GM12872 (cell line): Measurements from ENCODE around the gene CD200.

Experiments
- TF ChIP-seq, protein P1 (sequence below): IDR thresholded peaks from 3 replicates; pipeline ENCODE4 v1.5.1; 2011; ENCODE audit warnings: low read depth, mild to moderate bottlenecking, low read length, moderate library complexity; ENCODE audit not compliant: insufficient read depth

CD200 gene

GRCh38 chr3:112373924-112374323 lies 41.0 kb downstream of the CD200 start:
- TF ChIP-seq, protein P1, sequence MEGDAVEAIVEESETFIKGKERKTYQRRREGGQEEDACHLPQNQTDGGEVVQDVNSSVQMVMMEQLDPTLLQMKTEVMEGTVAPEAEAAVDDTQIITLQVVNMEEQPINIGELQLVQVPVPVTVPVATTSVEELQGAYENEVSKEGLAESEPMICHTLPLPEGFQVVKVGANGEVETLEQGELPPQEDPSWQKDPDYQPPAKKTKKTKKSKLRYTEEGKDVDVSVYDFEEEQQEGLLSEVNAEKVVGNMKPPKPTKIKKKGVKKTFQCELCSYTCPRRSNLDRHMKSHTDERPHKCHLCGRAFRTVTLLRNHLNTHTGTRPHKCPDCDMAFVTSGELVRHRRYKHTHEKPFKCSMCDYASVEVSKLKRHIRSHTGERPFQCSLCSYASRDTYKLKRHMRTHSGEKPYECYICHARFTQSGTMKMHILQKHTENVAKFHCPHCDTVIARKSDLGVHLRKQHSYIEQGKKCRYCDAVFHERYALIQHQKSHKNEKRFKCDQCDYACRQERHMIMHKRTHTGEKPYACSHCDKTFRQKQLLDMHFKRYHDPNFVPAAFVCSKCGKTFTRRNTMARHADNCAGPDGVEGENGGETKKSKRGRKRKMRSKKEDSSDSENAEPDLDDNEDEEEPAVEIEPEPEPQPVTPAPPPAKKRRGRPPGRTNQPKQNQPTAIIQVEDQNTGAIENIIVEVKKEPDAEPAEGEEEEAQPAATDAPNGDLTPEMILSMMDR, result no peak

DNA sequence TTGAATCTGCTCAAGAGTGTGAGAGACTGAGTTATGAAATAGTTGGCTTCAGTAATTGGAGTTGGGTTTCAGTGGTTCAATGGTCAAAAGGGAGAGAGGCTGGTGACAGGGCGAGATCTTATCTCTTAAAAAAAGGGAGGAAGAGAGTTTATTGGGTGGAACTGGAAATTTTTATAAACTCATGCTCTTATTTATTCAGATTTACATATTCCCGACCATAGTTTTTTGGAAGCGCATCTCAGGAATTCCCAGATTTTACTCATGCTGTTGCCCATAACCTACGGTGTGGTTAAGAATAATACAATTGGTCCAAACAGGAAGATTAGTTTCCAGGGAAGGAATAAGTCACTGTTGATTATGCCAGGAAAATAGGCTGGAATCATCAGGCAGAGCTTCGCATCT lies 41.4 kb downstream of the CD200 start:
- TF ChIP-seq, protein P1, result no peak

DNA sequence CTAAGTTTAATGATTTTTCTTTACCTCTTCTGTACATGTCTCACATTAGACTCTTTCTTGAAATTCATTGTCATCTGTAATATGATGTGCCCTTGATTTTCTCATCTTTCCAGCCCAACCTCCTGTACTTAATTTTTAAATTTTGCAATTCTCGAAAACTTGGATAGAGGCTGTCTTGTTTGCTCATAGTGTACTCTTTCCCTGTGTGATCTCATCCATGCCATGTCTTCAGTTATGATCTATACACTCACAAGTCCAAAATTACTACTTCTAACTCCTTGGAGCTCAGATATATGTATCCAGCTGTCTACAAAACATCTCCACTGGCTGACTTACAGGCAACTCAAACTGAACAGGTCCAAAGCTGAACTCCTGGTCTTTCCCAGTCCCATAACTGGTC lies 42.2 kb downstream of the CD200 start:
- TF ChIP-seq, protein P1, result no peak

DNA sequence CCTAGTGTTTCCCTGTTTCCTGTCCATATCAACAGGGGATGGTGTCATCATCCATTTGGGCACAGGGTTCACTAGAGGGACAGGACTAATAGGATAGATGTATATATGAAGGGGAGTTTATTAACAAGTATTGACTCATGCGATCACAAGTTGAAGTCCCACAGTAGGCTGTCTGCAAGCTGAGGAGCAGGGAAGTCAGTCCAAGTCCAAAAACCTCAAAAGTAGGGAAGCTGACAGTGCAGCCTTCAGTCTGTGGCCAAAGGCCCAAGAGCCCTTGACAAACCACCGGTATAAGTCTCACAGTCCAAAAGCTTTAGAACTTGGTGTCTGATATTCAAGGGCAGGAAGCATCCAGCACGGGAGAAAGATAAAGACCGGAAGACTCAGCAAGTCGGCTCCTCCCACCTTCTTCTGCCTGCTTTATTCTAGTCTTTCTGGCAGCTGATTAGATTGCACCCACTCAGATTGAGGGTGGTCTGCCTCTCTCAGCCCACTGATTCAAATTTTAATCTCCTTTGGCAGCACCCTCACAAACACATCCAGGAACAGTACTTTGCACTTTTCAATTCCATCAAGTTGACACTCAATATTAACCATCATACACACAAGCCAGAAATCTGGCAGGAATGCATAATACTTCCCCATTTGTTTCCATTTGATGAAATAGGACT lies 43.4 kb downstream of the CD200 start:
- TF ChIP-seq, protein P1, result no peak

DNA sequence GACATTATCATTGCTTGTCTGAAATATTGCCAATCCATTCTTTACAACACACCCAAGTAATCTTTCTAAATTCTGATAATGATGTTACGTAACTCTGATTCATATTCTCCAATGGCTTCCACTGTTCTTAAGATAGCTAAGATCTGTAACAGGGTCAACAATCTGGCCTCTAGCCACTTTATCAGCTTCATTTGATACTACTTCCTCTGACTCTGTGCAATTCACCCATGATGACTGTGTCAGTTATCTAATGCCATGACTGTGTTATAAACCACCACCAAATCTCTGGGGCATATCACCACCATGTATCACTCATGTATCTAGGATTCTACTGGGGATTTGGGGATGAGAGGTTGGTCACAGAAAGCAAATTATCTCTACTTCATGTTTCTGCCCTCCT lies 44.0 kb downstream of the CD200 start:
- TF ChIP-seq, protein P1, result no peak

DNA sequence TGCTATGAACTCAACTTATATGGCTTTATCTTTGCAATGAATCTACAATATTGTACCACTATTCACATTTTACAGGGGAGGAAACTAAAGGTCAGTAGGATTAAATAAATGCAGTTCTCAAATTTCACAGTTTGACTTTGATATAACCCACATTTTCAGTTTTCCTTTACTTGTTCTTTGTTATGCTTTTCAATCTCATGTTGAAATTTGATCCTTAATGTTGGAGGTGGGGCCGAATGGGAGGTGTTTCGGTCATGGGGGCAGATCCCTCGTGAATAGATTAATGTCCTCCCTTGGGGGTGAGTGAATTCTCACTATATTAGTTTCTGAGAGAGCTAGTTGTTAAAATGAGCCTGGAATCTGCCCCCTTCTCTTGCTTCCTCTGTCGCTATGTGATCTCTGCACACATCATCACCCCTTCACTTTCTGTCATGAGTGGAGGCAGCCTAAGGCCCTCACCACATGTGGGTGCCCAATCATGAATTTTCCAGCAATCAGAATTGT lies 44.7 kb downstream of the CD200 start:
- TF ChIP-seq, protein P1, result no peak

DNA sequence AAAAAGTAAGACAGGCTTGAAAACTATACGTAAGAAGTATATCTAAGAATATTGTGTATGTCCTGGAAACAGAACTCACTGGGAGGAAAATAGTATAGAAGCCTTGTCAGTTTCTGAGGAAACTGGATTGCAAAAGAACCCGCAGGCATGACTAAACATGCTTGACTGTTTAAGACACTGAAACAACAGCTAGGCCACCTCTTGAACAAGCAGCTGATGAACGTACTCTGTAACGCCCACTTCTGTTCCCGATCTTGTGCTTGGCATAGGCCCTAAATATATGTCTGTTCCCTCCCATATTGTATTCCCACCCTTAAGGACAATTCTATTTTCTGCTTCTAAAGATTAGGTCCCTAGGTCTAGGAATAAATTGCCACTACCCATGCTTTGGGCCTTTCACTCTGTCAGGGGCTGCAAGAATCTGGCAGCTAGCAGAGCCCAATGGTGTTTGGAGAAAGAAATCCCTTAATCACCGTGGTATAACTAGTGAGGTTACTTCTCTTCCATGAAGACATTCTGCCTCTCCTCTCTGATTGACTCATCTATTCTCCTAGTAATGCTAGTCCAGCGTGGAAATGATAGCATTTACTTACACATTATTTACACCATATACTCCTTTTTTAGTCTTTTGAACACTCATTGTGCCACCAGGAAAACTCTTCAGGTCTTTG lies 46.2 kb downstream of the CD200 start:
- TF ChIP-seq, protein P1, result no peak
